Stomach (tissue), 9 donors: ENCODE data around the gene FIP1L1. TPM values are rescaled to one million over a fixed set of nuclear protein-coding genes. Genes with fewer than 3 reads are reported as not detected.
A peak's percentile ranks its signal among the peaks of the same experiment; 100 is the strongest.
"Not testable (repeated sequence)": the region's sequence is repeated elsewhere in the genome, so short reads cannot be mapped to it uniquely, and the experiment has no call there.

Source experiments
- DNase-seq, 2 donors: peaks; one replicate each; pipeline versions ENCODE4 v3.0.0 to v3.0.0-alpha.2; 2013 to 2019
- H3K27ac ChIP-seq, 5 donors: fragments of 200-600 bp in 4 of 5; sonication (generic) in 4 of 5; one replicate each; pipeline ENCODE4 v1.5.1; 2013 to 2019; ENCODE audit warnings: mild to moderate bottlenecking in 1 of 5, moderate library complexity in 1 of 5
- H3K27me3 ChIP-seq, 3 donors: fragments of 200-600 bp; sonication (generic); one replicate each; pipeline ENCODE4 v1.5.1; 2017 to 2019; ENCODE audit warnings: mixed run types in 1 of 3
- H3K36me3 ChIP-seq, 4 donors: fragments of 200-600 bp; sonication (generic); 1 replicate in 3 of 4; 2 replicates in 1 of 4; pipeline ENCODE4 v1.5.1; 2016 to 2019
- H3K4me1 ChIP-seq, 4 donors: fragments of 200-600 bp; sonication (generic); one replicate each; pipeline ENCODE4 v1.5.1; 2016 to 2019
- H3K4me3 ChIP-seq, 4 donors: fragments of 200-600 bp; sonication (generic) in 3 of 4; one replicate each; pipeline ENCODE4 v1.5.1; 2016 to 2019; ENCODE audit warnings: mild to moderate bottlenecking in 1 of 4
- H3K9me3 ChIP-seq, 4 donors: fragments of 200-600 bp; sonication (generic); one replicate each; pipeline ENCODE4 v1.5.1; 2016 to 2019
- EP300 ChIP-seq: sonication (generic); formaldehyde crosslinking; IDR thresholded peaks from one replicate; pipeline ENCODE4 v1.6.1; 2017; ENCODE audit warnings: antibody characterized with exemption
- POLR2A ChIP-seq, 4 donors: fragments of 450-650 bp; IDR thresholded peaks; one replicate each; pipeline ENCODE4 v1.6.1; 2016; ENCODE audit warnings: antibody characterized with exemption in 4 of 4, control low read depth in 2 of 4, mild to moderate bottlenecking in 1 of 4, moderate library complexity in 1 of 4
- POLR2AphosphoS5 ChIP-seq, 3 donors: sonication (generic); formaldehyde crosslinking; IDR thresholded peaks; one replicate each; pipeline ENCODE4 v1.6.1; 2016; ENCODE audit warnings: antibody characterized with exemption in 3 of 3
- WGBS, 5 donors: extraction: QIAGEN DNeasy Blood & Tissue Kit in 3 of 5; methylation state at CpG; one replicate each; pipeline versions ENCODE4 v1.1.5 to v1.1.7; 2013 to 2018; 5-methylcytosine and 5-hydroxymethylcytosine counted together
- intact Hi-C: fragments of 100-400 bp; cut with DNase I; formaldehyde crosslinking; loops from one replicate; pipeline ENCODE4 v1.15.1; 2023; ENCODE audit warnings: low total_unique reads
- polyA plus RNA-seq, 3 donors: library from polyadenylated mRNA; stranded (reverse); fragments of 200-250 nt; gene quantifications; one replicate each; pipeline ENCODE4 v1.2.3, GENCODE V29; 2013
- total RNA-seq, 5 donors: library from RNA; depleted of rRNA; stranded (reverse); fragments of >200 nt; gene quantifications; one replicate each; pipeline versions ENCODE4 v1.1.0 to v1.2.3, GENCODE V29; 2014 to 2016
- TF ChIP-seq, protein P1 (sequence below), 7 experiments: fragments of 450-650 bp in 4 of 7; fragments of 200-600 bp in 3 of 7; sonication (generic) in 3 of 7; IDR thresholded peaks; one replicate each; pipeline ENCODE4 v1.5.1; 2016 to 2019; ENCODE audit warnings: antibody characterized with exemption in 7 of 7, control low read depth in 2 of 7, mild to moderate bottlenecking in 1 of 7
- donor health status: healthy with polysubstance abuse.
- donor health status: Bipolar disorder and iron deficiency.
- donor health status: healthy.

Gene FIP1L1
- total and polyA plus RNA-seq, 8 donors: 19.9 to 91.1 (median 29.9) TPM

- intact Hi-C loops: no loop called here
- no peak overlapping the region for H3K27ac ChIP-seq
- H3K4me3 ChIP-seq: no peak overlapping the region
- H3K27me3 ChIP-seq: no peaks in the 10 kb centered on the region
- no peaks in the 10 kb centered on the region for H3K4me1 ChIP-seq
- WGBS, 5 donors: 26 to 60% (median 45%) methylated on average over 2 of the region's 2 CpGs
- H3K9me3 ChIP-seq: peaks cover 3 to 16% (median 13%) of the 10 kb centered on the region in 4 donors
- peaks cover 0 to 39% (median 32%) of the 10 kb centered on the region in 4 donors for H3K36me3 ChIP-seq
- DNase-seq: no peak
- TF ChIP-seq POLR2A (IDR thresholded peaks at IDR 0.05) (no peak), EP300 (no peak), POLR2AphosphoS5 (IDR thresholded peaks at IDR 0.05) (no peak)
- TF ChIP-seq, protein P1, sequence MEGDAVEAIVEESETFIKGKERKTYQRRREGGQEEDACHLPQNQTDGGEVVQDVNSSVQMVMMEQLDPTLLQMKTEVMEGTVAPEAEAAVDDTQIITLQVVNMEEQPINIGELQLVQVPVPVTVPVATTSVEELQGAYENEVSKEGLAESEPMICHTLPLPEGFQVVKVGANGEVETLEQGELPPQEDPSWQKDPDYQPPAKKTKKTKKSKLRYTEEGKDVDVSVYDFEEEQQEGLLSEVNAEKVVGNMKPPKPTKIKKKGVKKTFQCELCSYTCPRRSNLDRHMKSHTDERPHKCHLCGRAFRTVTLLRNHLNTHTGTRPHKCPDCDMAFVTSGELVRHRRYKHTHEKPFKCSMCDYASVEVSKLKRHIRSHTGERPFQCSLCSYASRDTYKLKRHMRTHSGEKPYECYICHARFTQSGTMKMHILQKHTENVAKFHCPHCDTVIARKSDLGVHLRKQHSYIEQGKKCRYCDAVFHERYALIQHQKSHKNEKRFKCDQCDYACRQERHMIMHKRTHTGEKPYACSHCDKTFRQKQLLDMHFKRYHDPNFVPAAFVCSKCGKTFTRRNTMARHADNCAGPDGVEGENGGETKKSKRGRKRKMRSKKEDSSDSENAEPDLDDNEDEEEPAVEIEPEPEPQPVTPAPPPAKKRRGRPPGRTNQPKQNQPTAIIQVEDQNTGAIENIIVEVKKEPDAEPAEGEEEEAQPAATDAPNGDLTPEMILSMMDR (IDR thresholded peaks at IDR 0.05): no peak
These were observed 87.8 kb downstream of the FIP1L1 start for GRCh38 chr4:53465281-53465680.

DNA sequence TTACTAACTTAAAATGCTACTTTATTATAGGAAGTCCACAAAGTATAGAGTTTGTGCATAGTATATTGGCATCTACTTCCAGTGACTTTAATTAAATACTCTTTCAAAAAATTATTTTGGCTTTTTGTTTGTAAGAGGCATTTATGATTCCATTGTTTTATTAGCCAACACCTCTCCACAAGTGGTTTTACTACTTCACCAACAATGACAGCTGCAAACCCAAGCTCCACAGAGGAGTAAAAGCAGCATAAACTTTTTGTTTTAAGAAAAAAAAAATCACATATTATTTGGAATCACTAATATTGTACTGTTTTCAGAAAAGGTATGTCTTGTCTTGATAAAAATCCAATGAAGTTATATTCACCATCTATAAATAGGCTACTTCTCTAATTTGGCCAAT lies 88.5 kb downstream of the FIP1L1 start:
- TF ChIP-seq POLR2AphosphoS5 (IDR thresholded peaks at IDR 0.05) (no peak), EP300 (no peak), POLR2A (IDR thresholded peaks at IDR 0.05) (no peak)
- TF ChIP-seq, protein P1 (IDR thresholded peaks at IDR 0.05): no peak
- H3K4me1 ChIP-seq: no peaks in the 10 kb centered on the region
- DNase-seq: no peak
- peaks cover 0 to 33% (median 27%) of the 10 kb centered on the region in 4 donors for H3K36me3 ChIP-seq
- H3K9me3 ChIP-seq: peaks cover 3 to 16% (median 13%) of the 10 kb centered on the region in 4 donors
- no peak overlapping the region for H3K4me3 ChIP-seq
- intact Hi-C loops: no loop called here
- H3K27ac ChIP-seq: no peak overlapping the region
- no peaks in the 10 kb centered on the region for H3K27me3 ChIP-seq

- 97 to 100% (median 98%) methylated on average over 6 of the region's 6 CpGs for WGBS, 5 donors
- H3K27me3 ChIP-seq, intact Hi-C loops, H3K27ac ChIP-seq, H3K4me3 ChIP-seq, DNase-seq, H3K4me1 ChIP-seq: not testable (repeated sequence)
- peaks cover 0 to 26% (median 20%) of the 10 kb centered on the region in 4 donors for H3K36me3 ChIP-seq
- H3K9me3 ChIP-seq: peaks cover 3 to 16% (median 13%) of the 10 kb centered on the region in 4 donors
These were observed 89.1 kb downstream of the FIP1L1 start for GRCh38 chr4:53466576-53466975.

- no peaks in the 10 kb centered on the region for H3K9me3 ChIP-seq
- no peaks in the 10 kb centered on the region for H3K27me3 ChIP-seq
- peaks cover 0 to 59% (median 26%) of the 10 kb centered on the region in 4 donors for H3K36me3 ChIP-seq
- DNase-seq: no peak
- 77 to 84% (median 82%) methylated on average over 10 of the region's 10 CpGs for WGBS, 5 donors
- H3K27ac ChIP-seq: peak overlapping the region in 1 of 5 donors; percentile 6
- H3K4me3 ChIP-seq: no peak overlapping the region
- intact Hi-C loops: no loop called here
- TF ChIP-seq, protein P1 (IDR thresholded peaks at IDR 0.05): no peak
- no peak for TF ChIP-seq POLR2AphosphoS5 (IDR thresholded peaks at IDR 0.05)
- no peak for TF ChIP-seq EP300
- no peak for TF ChIP-seq POLR2A (IDR thresholded peaks at IDR 0.05)
- no peaks in the 10 kb centered on the region for H3K4me1 ChIP-seq
These were observed 99.0 kb downstream of the FIP1L1 start for GRCh38 chr4:53476232-53477037.

DNA sequence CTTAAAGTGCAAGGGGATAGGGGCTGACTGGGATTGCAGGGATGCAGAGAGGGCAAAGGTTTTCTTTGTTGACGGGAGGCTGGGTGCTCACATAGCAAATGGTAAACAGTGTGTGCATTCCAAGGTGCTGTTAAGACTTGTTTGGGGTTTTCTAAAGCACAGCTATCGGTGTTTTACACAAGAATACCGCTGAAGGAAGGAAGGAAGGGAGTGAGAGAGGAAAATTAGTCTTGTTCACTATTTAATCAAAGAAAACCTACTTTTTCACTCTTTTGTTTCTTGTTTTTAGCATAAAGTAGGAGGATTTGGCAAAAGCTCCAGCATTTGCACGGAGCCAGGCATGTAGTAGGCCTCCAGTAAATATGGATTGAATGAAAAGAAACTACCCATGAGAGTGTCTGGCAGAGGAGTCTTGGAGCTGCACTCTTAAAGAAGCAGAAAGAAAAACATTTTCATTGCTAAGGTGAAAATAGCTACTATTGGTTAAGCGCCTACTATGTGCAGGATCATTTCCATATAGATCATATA lies 99.7 kb downstream of the FIP1L1 start:
- H3K4me1 ChIP-seq: no peaks in the 10 kb centered on the region
- TF ChIP-seq, protein P1 (IDR thresholded peaks at IDR 0.05): no peak
- TF ChIP-seq POLR2A (IDR thresholded peaks at IDR 0.05) (no peak), POLR2AphosphoS5 (IDR thresholded peaks at IDR 0.05) (no peak), EP300 (no peak)
- H3K4me3 ChIP-seq: no peak overlapping the region
- no peaks in the 10 kb centered on the region for H3K27me3 ChIP-seq
- H3K9me3 ChIP-seq: no peaks in the 10 kb centered on the region
- DNase-seq: no peak
- intact Hi-C loops: no loop called here
- peak overlapping the region in 1 of 5 donors; percentile 6 for H3K27ac ChIP-seq
- WGBS, 5 donors: 63 to 77% (median 64%) methylated on average over 5 of the region's 5 CpGs
- H3K36me3 ChIP-seq: peaks cover 0 to 62% (median 27%) of the 10 kb centered on the region in 4 donors
